Measurements from ENCODE around the gene TRIM67. TPM values are rescaled to one million over a fixed set of nuclear protein-coding genes. Genes with fewer than 3 reads are reported as not detected.

The TRIM67 gene
- total RNA-seq, 6 experiments from 2014 or later: not detected

DNA sequence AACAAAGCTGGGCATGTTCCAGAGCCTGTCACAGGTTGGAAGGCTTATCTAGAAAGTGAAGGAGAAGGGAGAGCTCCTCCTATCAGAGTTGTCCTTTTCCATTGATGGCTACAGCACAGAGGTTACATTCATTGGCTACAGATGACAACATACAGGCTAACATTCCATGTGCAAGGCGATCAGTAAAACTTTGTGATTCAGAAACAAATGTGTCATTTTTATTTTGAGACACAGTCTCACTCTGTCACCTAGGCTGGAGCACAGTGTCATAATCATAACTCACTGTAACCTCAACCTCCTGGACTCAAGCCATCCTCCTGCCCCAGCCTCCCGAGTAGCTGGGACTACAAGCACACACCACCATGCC is 32.6 kb downstream of the TRIM67 start:
- H3K27ac ChIP-seq: no peak overlapping the region
- TF ChIP-seq, protein P1, sequence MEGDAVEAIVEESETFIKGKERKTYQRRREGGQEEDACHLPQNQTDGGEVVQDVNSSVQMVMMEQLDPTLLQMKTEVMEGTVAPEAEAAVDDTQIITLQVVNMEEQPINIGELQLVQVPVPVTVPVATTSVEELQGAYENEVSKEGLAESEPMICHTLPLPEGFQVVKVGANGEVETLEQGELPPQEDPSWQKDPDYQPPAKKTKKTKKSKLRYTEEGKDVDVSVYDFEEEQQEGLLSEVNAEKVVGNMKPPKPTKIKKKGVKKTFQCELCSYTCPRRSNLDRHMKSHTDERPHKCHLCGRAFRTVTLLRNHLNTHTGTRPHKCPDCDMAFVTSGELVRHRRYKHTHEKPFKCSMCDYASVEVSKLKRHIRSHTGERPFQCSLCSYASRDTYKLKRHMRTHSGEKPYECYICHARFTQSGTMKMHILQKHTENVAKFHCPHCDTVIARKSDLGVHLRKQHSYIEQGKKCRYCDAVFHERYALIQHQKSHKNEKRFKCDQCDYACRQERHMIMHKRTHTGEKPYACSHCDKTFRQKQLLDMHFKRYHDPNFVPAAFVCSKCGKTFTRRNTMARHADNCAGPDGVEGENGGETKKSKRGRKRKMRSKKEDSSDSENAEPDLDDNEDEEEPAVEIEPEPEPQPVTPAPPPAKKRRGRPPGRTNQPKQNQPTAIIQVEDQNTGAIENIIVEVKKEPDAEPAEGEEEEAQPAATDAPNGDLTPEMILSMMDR (IDR thresholded peaks at IDR 0.05): no peak
- no peak for TF ChIP-seq POLR2A (IDR thresholded peaks at IDR 0.05)
- no peaks in the 10 kb centered on the region for H3K27me3 ChIP-seq
- intact Hi-C loops (cut with DNase I): no loop called here
- whole genome bisulfite sequencing (ENCODE audit: insufficient coverage, low coverage, low lambda C conversion rate, missing lambda C conversion rate): 78% methylated on average over 2 of the region's 2 CpGs
- H3K4me1 ChIP-seq: no peaks in the 10 kb centered on the region
- no peak for DNase-seq
- no peak overlapping the region for H3K4me3 ChIP-seq
- ATAC-seq: no peak
- H3K9me3 ChIP-seq: no peaks in the 10 kb centered on the region
- no peaks in the 10 kb centered on the region for H3K36me3 ChIP-seq

DNA sequence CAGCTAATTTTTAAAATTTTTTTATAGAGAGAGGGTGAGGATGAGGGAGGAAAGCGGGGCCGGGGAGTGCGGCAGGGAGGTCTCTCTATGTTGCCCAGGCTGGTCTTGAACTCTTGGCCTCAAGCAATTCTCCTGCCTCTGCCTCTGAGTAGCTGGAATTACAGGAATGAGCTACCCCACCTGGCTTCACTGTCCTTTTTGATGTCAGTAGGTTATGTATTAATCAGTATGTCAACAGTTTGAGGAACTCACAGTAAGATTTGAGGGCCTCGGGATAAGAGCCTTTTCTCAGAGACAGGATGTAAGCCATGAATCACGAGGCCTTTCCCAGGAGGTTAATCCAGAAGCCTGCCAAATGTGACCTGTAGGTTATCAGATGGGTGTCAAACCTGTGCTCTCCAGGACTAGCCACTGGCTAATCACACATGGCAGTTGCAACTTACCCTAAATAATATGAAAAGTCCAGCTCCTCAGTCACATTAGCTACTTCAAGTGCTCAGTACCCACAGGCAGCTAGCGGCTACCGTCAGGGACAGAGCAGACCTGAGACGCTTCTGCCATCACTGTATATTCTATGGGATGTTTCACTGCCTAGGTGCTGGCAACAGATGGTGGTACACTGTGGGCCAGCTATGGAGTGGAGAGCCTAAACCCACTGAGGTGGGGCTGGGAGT is 33.1 kb downstream of the TRIM67 start:
- Histone ChIP-seq H3K27ac (no peak overlapping the region), H3K9me3 (no peaks in the 10 kb centered on the region), H3K27me3 (no peaks in the 10 kb centered on the region), H3K4me3 (no peak overlapping the region), H3K36me3 (no peaks in the 10 kb centered on the region), H3K4me1 (no peaks in the 10 kb centered on the region)
- ATAC-seq (peak in 3 of 4 donors; percentile 20 to 91 (median 41)), DNase-seq (no peak)
- TF ChIP-seq, protein P1 (IDR thresholded peaks at IDR 0.05): no peak
- TF ChIP-seq POLR2A (IDR thresholded peaks at IDR 0.05): no peak
- intact Hi-C loops (cut with DNase I): no loop called here
- 58% methylated on average over 5 of the region's 8 CpGs for WGBS (ENCODE audit: insufficient coverage, low coverage, low lambda C conversion rate, missing lambda C conversion rate)

DNA sequence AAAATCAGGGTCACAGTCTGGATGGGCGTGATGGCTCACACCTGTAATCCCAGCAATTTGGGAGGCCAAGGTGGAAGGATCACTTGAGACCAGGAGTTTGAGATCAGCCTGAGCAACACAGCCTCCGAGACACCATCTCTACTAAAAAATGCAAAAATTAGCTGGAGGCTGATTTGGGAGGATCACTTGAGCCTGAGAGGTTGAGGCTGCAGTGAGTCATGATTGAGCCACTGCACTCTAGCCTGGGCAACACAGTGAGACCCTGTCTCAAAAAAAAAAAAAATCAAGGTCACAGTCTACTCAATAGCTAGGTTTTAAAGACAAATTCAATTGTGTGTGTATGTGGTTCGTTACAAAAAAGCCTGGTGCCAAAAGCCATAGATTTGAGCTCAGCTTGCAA is 34.4 kb downstream of the TRIM67 start:
- Histone ChIP-seq H3K4me3 (no peak overlapping the region), H3K27me3 (no peaks in the 10 kb centered on the region), H3K4me1 (no peaks in the 10 kb centered on the region), H3K9me3 (no peaks in the 10 kb centered on the region), H3K36me3 (no peaks in the 10 kb centered on the region), H3K27ac (no peak overlapping the region)
- DNase-seq (no peak), ATAC-seq (no peak)
- 77% methylated on average over 2 of the region's 3 CpGs for WGBS (ENCODE audit: insufficient coverage, low coverage, low lambda C conversion rate, missing lambda C conversion rate)
- TF ChIP-seq POLR2A (IDR thresholded peaks at IDR 0.05): no peak
- TF ChIP-seq, protein P1 (IDR thresholded peaks at IDR 0.05): no peak
- intact Hi-C loops (cut with DNase I): no loop called here

DNA sequence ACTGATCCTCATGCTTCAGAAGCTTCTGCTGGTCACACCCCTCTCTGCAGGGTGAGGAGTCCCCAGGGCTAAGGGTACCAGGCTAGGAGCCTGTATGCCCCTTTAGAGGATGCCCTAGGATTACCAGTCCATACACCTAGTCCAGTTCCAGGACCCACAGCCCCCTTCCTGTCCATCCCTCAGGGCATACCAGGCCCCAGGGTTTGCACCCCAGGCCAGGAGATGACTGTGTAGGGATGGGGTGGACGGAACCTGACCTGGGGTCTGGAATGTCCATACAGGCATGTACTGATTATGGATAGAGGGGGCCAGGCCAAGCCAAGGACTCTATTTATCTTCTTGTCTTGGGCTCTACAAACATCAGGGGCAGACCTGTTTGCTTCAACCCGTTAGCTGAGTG is 34.9 kb downstream of the TRIM67 start:
- no peak overlapping the region for H3K4me3 ChIP-seq
- intact Hi-C loops (cut with DNase I): no loop called here
- no peaks in the 10 kb centered on the region for H3K4me1 ChIP-seq
- ATAC-seq (peak in 1 of 4 donors; percentile 8), DNase-seq (no peak)
- H3K27me3 ChIP-seq: no peaks in the 10 kb centered on the region
- H3K27ac ChIP-seq: no peak overlapping the region
- H3K36me3 ChIP-seq: no peaks in the 10 kb centered on the region
- TF ChIP-seq, protein P1 (IDR thresholded peaks at IDR 0.05): no peak
- TF ChIP-seq POLR2A (IDR thresholded peaks at IDR 0.05): no peak
- H3K9me3 ChIP-seq: no peaks in the 10 kb centered on the region
- WGBS (ENCODE audit: insufficient coverage, low coverage, low lambda C conversion rate, missing lambda C conversion rate): no CpG with 5 or more reads among the region's 2 CpGs
